GM18499 (cell line): Measurements from ENCODE around the gene EVX1.

ENCODE experiments used
- ATAC-seq: cut with Tn5 transposase; IDR thresholded peaks from one replicate; pipeline ENCODE4 v1.9.1; 2021; ENCODE audit warnings: moderate number of reproducible peaks; ENCODE audit not compliant: insufficient read depth, unreplicated experiment

Gene EVX1

GRCh38 chr7:27248427-27248806, 5.8 kb downstream of the EVX1 start:
- no peak for ATAC-seq

GRCh38 chr7:27248911-27249723, 6.5 kb downstream of the EVX1 start:
- no peak for ATAC-seq

GRCh38 chr7:27249724-27250556, 7.3 kb downstream of the EVX1 start:
- ATAC-seq = no peak

- ATAC-seq = no peak
Observed at GRCh38 chr7:27250557-27251070, 8.0 kb downstream of the EVX1 start.

- ATAC-seq = no peak
Observed at GRCh38 chr7:27251136-27251651, 8.6 kb downstream of the EVX1 start.

- no peak for ATAC-seq
Observed at GRCh38 chr7:27251652-27252590, 9.3 kb downstream of the EVX1 start.

- no peak for ATAC-seq
Observed at GRCh38 chr7:27254625-27255024, 12.0 kb downstream of the EVX1 start.

- ATAC-seq = no peak
Observed at GRCh38 chr7:27260211-27260610, 17.6 kb downstream of the EVX1 start.

- ATAC-seq = no peak
Observed at GRCh38 chr7:27262121-27262520, 19.5 kb downstream of the EVX1 start.

- ATAC-seq = no peak
Observed at GRCh38 chr7:27263781-27264180, 21.2 kb downstream of the EVX1 start.

- ATAC-seq = no peak
Observed at GRCh38 chr7:27269455-27269854, 26.9 kb downstream of the EVX1 start.

- ATAC-seq = no peak
Observed at GRCh38 chr7:27271384-27271783, 28.8 kb downstream of the EVX1 start.

- ATAC-seq = no peak
Observed at GRCh38 chr7:27277628-27278027, 35.0 kb downstream of the EVX1 start.

- no peak for ATAC-seq
Observed at GRCh38 chr7:27283558-27283957, 41.0 kb downstream of the EVX1 start.

- ATAC-seq = no peak
Observed at GRCh38 chr7:27295236-27295635, 52.6 kb downstream of the EVX1 start.

GRCh38 chr7:27297356-27297755, 54.8 kb downstream of the EVX1 start:
- no peak for ATAC-seq
